Activated naive CD8-positive, alpha-beta T cell (primary cell): ENCODE results near the gene SELPLG.

Source experiments
- H3K27ac Mint-ChIP-seq: one replicate; pipeline ENCODE4 v1.8.0; 2021; ENCODE audit warnings: mixed read lengths
- H3K27me3 Mint-ChIP-seq: one replicate; pipeline ENCODE4 v1.8.0; 2021; ENCODE audit warnings: mixed read lengths
- H3K36me3 Mint-ChIP-seq: one replicate; pipeline ENCODE4 v1.8.0; 2021; ENCODE audit warnings: mixed read lengths
- H3K4me1 Mint-ChIP-seq: one replicate; pipeline ENCODE4 v1.8.0; 2021; ENCODE audit warnings: low read depth, mixed read lengths
- H3K4me3 Mint-ChIP-seq: one replicate; pipeline ENCODE4 v1.8.0; 2021; ENCODE audit warnings: mild to moderate bottlenecking, mixed read lengths
- H3K9me3 Mint-ChIP-seq: one replicate; pipeline ENCODE4 v1.8.0; 2021; ENCODE audit warnings: low read depth, mixed read lengths

The SELPLG gene

GRCh38 chr12:108647585-108648287, 14.0 kb upstream of the SELPLG start:
- peak overlapping the region; percentile 70 for H3K27ac Mint-ChIP-seq
- peaks cover 45% of the 10 kb centered on the region for H3K4me1 Mint-ChIP-seq
- H3K4me3 Mint-ChIP-seq, result no peak overlapping the region
- no peaks in the 10 kb centered on the region for H3K27me3 Mint-ChIP-seq
- peaks cover 5% of the 10 kb centered on the region for H3K36me3 Mint-ChIP-seq
- H3K9me3 Mint-ChIP-seq, result no peaks in the 10 kb centered on the region

- H3K9me3 Mint-ChIP-seq, result no peaks in the 10 kb centered on the region
- H3K27ac Mint-ChIP-seq, result peak overlapping the region; percentile 91
- H3K27me3 Mint-ChIP-seq, result no peaks in the 10 kb centered on the region
- peaks cover 45% of the 10 kb centered on the region for H3K4me1 Mint-ChIP-seq
- peaks cover 5% of the 10 kb centered on the region for H3K36me3 Mint-ChIP-seq
- H3K4me3 Mint-ChIP-seq, result peak overlapping the region; percentile 73
Measured at GRCh38 chr12:108646600-108647579, 13.2 kb upstream of the SELPLG start.

GRCh38 chr12:108645686-108646599, 12.2 kb upstream of the SELPLG start:
- Mint-ChIP-seq H3K4me3 (peak overlapping the region; percentile 73), H3K27ac (peak overlapping the region; percentile 91), H3K27me3 (no peaks in the 10 kb centered on the region), H3K4me1 (peaks cover 47% of the 10 kb centered on the region), H3K36me3 (peaks cover 2% of the 10 kb centered on the region), H3K9me3 (no peaks in the 10 kb centered on the region)

GRCh38 chr12:108644811-108645120, 11.1 kb upstream of the SELPLG start:
- H3K4me1 Mint-ChIP-seq, result peaks cover 50% of the 10 kb centered on the region
- H3K36me3 Mint-ChIP-seq, result peaks cover 2% of the 10 kb centered on the region
- H3K9me3 Mint-ChIP-seq, result no peaks in the 10 kb centered on the region
- no peak overlapping the region for H3K4me3 Mint-ChIP-seq
- no peaks in the 10 kb centered on the region for H3K27me3 Mint-ChIP-seq
- H3K27ac Mint-ChIP-seq, result no peak overlapping the region

GRCh38 chr12:108643941-108644810, 10.5 kb upstream of the SELPLG start:
- Mint-ChIP-seq H3K4me3 (no peak overlapping the region), H3K27ac (no peak overlapping the region), H3K9me3 (no peaks in the 10 kb centered on the region), H3K4me1 (peaks cover 50% of the 10 kb centered on the region), H3K27me3 (no peaks in the 10 kb centered on the region), H3K36me3 (peaks cover 2% of the 10 kb centered on the region)

GRCh38 chr12:108642899-108643654, 9.4 kb upstream of the SELPLG start:
- H3K36me3 Mint-ChIP-seq, result peaks cover 2% of the 10 kb centered on the region
- no peak overlapping the region for H3K4me3 Mint-ChIP-seq
- no peaks in the 10 kb centered on the region for H3K27me3 Mint-ChIP-seq
- peaks cover 45% of the 10 kb centered on the region for H3K4me1 Mint-ChIP-seq
- H3K27ac Mint-ChIP-seq, result no peak overlapping the region
- no peaks in the 10 kb centered on the region for H3K9me3 Mint-ChIP-seq

- Mint-ChIP-seq H3K27ac (no peak overlapping the region), H3K36me3 (peaks cover 2% of the 10 kb centered on the region), H3K27me3 (no peaks in the 10 kb centered on the region), H3K9me3 (no peaks in the 10 kb centered on the region), H3K4me3 (no peak overlapping the region), H3K4me1 (peaks cover 46% of the 10 kb centered on the region)
Measured at GRCh38 chr12:108642269-108642870, 8.7 kb upstream of the SELPLG start.

GRCh38 chr12:108641446-108642268, 8.0 kb upstream of the SELPLG start:
- H3K4me1 Mint-ChIP-seq, result peaks cover 46% of the 10 kb centered on the region
- H3K36me3 Mint-ChIP-seq, result peaks cover 2% of the 10 kb centered on the region
- H3K27ac Mint-ChIP-seq, result no peak overlapping the region
- no peak overlapping the region for H3K4me3 Mint-ChIP-seq
- H3K9me3 Mint-ChIP-seq, result no peaks in the 10 kb centered on the region
- H3K27me3 Mint-ChIP-seq, result no peaks in the 10 kb centered on the region

- H3K4me1 Mint-ChIP-seq, result peaks cover 44% of the 10 kb centered on the region
- H3K27me3 Mint-ChIP-seq, result no peaks in the 10 kb centered on the region
- H3K36me3 Mint-ChIP-seq, result no peaks in the 10 kb centered on the region
- H3K27ac Mint-ChIP-seq, result no peak overlapping the region
- no peak overlapping the region for H3K4me3 Mint-ChIP-seq
- no peaks in the 10 kb centered on the region for H3K9me3 Mint-ChIP-seq
Measured at GRCh38 chr12:108640802-108641445, 7.2 kb upstream of the SELPLG start.

GRCh38 chr12:108638997-108639822, 5.5 kb upstream of the SELPLG start:
- H3K4me1 Mint-ChIP-seq, result peaks cover 44% of the 10 kb centered on the region
- H3K27ac Mint-ChIP-seq, result no peak overlapping the region
- H3K36me3 Mint-ChIP-seq, result no peaks in the 10 kb centered on the region
- H3K27me3 Mint-ChIP-seq, result no peaks in the 10 kb centered on the region
- H3K4me3 Mint-ChIP-seq, result no peak overlapping the region
- no peaks in the 10 kb centered on the region for H3K9me3 Mint-ChIP-seq

- H3K36me3 Mint-ChIP-seq, result no peaks in the 10 kb centered on the region
- peaks cover 52% of the 10 kb centered on the region for H3K4me1 Mint-ChIP-seq
- H3K4me3 Mint-ChIP-seq, result no peak overlapping the region
- H3K27me3 Mint-ChIP-seq, result no peaks in the 10 kb centered on the region
- no peak overlapping the region for H3K27ac Mint-ChIP-seq
- H3K9me3 Mint-ChIP-seq, result no peaks in the 10 kb centered on the region
Measured at GRCh38 chr12:108638141-108638827, 4.6 kb upstream of the SELPLG start.
